Measurements from ENCODE around the gene CLSTN1.
A peak's percentile ranks its signal among the peaks of the same experiment; 100 is the strongest.

Gene CLSTN1

GRCh38 chr1:9850442-9851162 is 26.8 kb upstream of the CLSTN1 start:
- DNase-seq: no peak

GRCh38 chr1:9849691-9850441 is 26.1 kb upstream of the CLSTN1 start:
- no peak for DNase-seq

GRCh38 chr1:9848022-9848421 is 24.3 kb upstream of the CLSTN1 start:
- DNase-seq: peak; percentile 32 to 51 (median 47)

- no peak for DNase-seq
Observed at GRCh38 chr1:9847269-9847668, 23.5 kb upstream of the CLSTN1 start.

- no peak for DNase-seq
Observed at GRCh38 chr1:9846611-9847171, 22.9 kb upstream of the CLSTN1 start.

- peak; percentile 59 to 66 (median 61) for DNase-seq
Observed at GRCh38 chr1:9845914-9846313, 22.1 kb upstream of the CLSTN1 start.

GRCh38 chr1:9844756-9845155 is 21.0 kb upstream of the CLSTN1 start:
- no peak for DNase-seq

- no peak for DNase-seq
Observed at GRCh38 chr1:9844106-9844505, 20.3 kb upstream of the CLSTN1 start.

GRCh38 chr1:9843576-9843945 is 19.8 kb upstream of the CLSTN1 start:
- DNase-seq: no peak

GRCh38 chr1:9842781-9843575 is 19.2 kb upstream of the CLSTN1 start:
- no peak for DNase-seq

- no peak for DNase-seq
Observed at GRCh38 chr1:9842073-9842711, 18.4 kb upstream of the CLSTN1 start.

GRCh38 chr1:9841460-9841859 is 17.7 kb upstream of the CLSTN1 start:
- no peak for DNase-seq

GRCh38 chr1:9840176-9840575 is 16.4 kb upstream of the CLSTN1 start:
- no peak for DNase-seq

GRCh38 chr1:9838946-9839345 is 15.2 kb upstream of the CLSTN1 start:
- DNase-seq: no peak

GRCh38 chr1:9836632-9836960 is 12.8 kb upstream of the CLSTN1 start:
- DNase-seq: no peak

GRCh38 chr1:9835758-9836631 is 12.2 kb upstream of the CLSTN1 start:
- DNase-seq: no peak

- DNase-seq: no peak
Observed at GRCh38 chr1:9835404-9835757, 11.6 kb upstream of the CLSTN1 start.

- DNase-seq: no peak
Observed at GRCh38 chr1:9833632-9834031, 9.9 kb upstream of the CLSTN1 start.

- DNase-seq: peak; percentile 41 to 61 (median 55)
Observed at GRCh38 chr1:9827558-9828185, 3.9 kb upstream of the CLSTN1 start.

GRCh38 chr1:9826616-9827015 is 2.9 kb upstream of the CLSTN1 start:
- DNase-seq: no peak

- no peak for DNase-seq
Observed at GRCh38 chr1:9826087-9826486, 2.3 kb upstream of the CLSTN1 start.

Measured in suppressor macrophage treated with lipopolysaccharide for 1 hour (primary cell).